ENCODE data around the gene NR1D1. TPM values are rescaled to one million over a fixed set of nuclear protein-coding genes. Genes with fewer than 3 reads are reported as not detected.

The NR1D1 gene
- total and polyA plus RNA-seq, 2 of the 13 experiments (the other 11 are each of a cell fraction or from before 2014, with no cell fraction given), result 2.1 to 2.7 TPM

DNA sequence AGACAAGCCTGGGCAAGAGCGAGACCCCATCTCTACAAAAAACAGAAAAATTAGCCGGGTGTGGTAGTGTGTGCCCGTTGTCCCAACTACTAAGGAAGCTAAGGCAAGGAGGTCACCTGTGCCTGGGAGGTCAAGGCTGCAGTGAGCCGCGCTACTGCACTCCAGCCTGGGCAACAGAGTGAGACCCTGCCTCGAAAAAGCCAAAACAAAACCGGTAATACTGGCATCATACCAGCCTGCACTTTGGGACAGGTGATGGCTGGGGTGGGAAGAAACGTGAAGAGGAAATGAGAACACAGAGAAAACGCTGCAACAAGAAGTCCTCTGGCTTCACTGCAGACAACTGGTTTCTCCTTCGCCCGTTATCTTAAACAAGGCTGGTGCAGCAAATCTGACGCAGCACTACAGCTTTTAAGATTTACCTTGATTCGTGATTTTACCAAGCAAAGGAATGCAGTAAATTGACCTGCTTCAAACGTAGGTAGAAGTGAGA lies 39.2 kb upstream of the NR1D1 start (continued):
- TF ChIP-seq ATF7 (IDR thresholded peaks at IDR 0.05) (no peak), ATF7 (CRISPR knock-in tag; IDR thresholded peaks at IDR 0.05) (no peak), FOXC1 (CRISPR knock-in tag; IDR thresholded peaks at IDR 0.05; ENCODE audit: borderline replicate concordance) (no peak), ZNF660 (CRISPR knock-in tag; IDR thresholded peaks at IDR 0.05; ENCODE audit: borderline replicate concordance, low read depth) (no peak), RFXANK (CRISPR knock-in tag; IDR thresholded peaks at IDR 0.05) (peak; percentile 51), KLF6 (CRISPR knock-in tag; IDR thresholded peaks at IDR 0.05) (no peak), SNAPC2 (CRISPR knock-in tag; IDR thresholded peaks at IDR 0.05) (no peak), ATAD3A (CRISPR knock-in tag; IDR thresholded peaks at IDR 0.05) (no peak), ZNF644 (CRISPR knock-in tag; IDR thresholded peaks at IDR 0.05; ENCODE audit: low read depth) (no peak), FLYWCH1 (CRISPR knock-in tag; IDR thresholded peaks at IDR 0.05) (no peak), NR1H2 (CRISPR knock-in tag; IDR thresholded peaks at IDR 0.05; ENCODE audit: borderline replicate concordance, low read depth) (no peak), ZNF563 (CRISPR knock-in tag; IDR thresholded peaks at IDR 0.05) (no peak), ELF1 (CRISPR knock-in tag; IDR thresholded peaks at IDR 0.05) (no peak), KLF12 (CRISPR knock-in tag; IDR thresholded peaks at IDR 0.05; ENCODE audit: borderline replicate concordance) (no peak), ZNF552 (CRISPR knock-in tag; IDR thresholded peaks at IDR 0.05; ENCODE audit: borderline replicate concordance) (no peak), MBD4 (IDR thresholded peaks at IDR 0.05; ENCODE audit: borderline replicate concordance, low read length) (no peak), NFRKB (IDR thresholded peaks at IDR 0.05) (no peak), ZNF75D (CRISPR knock-in tag; IDR thresholded peaks at IDR 0.05; ENCODE audit: borderline replicate concordance) (no peak), BHLHE40 (IDR thresholded peaks at IDR 0.05; ENCODE audit: low read length) (no peak), SNAI1 (CRISPR knock-in tag; IDR thresholded peaks at IDR 0.05; ENCODE audit: borderline replicate concordance) (no peak), GATAD2A (CRISPR knock-in tag; IDR thresholded peaks at IDR 0.05) (no peak; the same call in 1 of the 2 replicates), ZNF510 (CRISPR knock-in tag; IDR thresholded peaks at IDR 0.05; ENCODE audit: low read depth) (0 out of 2 replicates have a peak, but pooled peaks have one; percentile 59)
- TF ChIP-seq, protein P1, sequence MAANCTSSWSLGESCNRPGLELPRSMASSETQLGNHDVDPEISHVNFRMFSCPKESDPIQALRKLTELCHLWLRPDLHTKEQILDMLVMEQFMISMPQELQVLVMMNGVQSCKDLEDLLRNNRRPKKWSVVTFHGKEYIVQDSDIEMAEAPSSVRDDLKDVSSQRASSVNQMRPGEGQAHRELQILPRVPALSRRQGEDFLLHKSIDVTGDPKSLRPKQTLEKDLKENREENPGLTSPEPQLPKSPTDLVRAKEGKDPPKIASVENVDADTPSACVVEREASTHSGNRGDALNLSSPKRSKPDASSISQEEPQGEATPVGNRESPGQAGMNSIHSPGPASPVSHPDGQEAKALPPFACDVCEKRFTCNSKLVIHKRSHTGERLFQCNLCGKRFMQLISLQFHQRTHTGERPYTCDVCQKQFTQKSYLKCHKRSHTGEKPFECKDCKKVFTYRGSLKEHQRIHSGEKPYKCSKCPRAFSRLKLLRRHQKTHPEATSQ (CRISPR knock-in tag; IDR thresholded peaks at IDR 0.05; ENCODE audit: borderline replicate concordance), result no peak
- TF ChIP-seq, protein P2, sequence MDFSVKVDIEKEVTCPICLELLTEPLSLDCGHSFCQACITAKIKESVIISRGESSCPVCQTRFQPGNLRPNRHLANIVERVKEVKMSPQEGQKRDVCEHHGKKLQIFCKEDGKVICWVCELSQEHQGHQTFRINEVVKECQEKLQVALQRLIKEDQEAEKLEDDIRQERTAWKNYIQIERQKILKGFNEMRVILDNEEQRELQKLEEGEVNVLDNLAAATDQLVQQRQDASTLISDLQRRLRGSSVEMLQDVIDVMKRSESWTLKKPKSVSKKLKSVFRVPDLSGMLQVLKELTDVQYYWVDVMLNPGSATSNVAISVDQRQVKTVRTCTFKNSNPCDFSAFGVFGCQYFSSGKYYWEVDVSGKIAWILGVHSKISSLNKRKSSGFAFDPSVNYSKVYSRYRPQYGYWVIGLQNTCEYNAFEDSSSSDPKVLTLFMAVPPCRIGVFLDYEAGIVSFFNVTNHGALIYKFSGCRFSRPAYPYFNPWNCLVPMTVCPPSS (IDR thresholded peaks at IDR 0.05), result no peak
- TF ChIP-seq, protein P3, sequence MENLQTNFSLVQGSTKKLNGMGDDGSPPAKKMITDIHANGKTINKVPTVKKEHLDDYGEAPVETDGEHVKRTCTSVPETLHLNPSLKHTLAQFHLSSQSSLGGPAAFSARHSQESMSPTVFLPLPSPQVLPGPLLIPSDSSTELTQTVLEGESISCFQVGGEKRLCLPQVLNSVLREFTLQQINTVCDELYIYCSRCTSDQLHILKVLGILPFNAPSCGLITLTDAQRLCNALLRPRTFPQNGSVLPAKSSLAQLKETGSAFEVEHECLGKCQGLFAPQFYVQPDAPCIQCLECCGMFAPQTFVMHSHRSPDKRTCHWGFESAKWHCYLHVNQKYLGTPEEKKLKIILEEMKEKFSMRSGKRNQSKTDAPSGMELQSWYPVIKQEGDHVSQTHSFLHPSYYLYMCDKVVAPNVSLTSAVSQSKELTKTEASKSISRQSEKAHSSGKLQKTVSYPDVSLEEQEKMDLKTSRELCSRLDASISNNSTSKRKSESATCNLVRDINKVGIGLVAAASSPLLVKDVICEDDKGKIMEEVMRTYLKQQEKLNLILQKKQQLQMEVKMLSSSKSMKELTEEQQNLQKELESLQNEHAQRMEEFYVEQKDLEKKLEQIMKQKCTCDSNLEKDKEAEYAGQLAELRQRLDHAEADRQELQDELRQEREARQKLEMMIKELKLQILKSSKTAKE (CRISPR knock-in tag; IDR thresholded peaks at IDR 0.05; ENCODE audit: borderline replicate concordance), result no peak
- TF ChIP-seq, protein P4, sequence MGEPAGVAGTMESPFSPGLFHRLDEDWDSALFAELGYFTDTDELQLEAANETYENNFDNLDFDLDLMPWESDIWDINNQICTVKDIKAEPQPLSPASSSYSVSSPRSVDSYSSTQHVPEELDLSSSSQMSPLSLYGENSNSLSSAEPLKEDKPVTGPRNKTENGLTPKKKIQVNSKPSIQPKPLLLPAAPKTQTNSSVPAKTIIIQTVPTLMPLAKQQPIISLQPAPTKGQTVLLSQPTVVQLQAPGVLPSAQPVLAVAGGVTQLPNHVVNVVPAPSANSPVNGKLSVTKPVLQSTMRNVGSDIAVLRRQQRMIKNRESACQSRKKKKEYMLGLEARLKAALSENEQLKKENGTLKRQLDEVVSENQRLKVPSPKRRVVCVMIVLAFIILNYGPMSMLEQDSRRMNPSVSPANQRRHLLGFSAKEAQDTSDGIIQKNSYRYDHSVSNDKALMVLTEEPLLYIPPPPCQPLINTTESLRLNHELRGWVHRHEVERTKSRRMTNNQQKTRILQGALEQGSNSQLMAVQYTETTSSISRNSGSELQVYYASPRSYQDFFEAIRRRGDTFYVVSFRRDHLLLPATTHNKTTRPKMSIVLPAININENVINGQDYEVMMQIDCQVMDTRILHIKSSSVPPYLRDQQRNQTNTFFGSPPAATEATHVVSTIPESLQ (CRISPR knock-in tag; conservative IDR thresholded peaks at IDR 0.05), result no peak
- TF ChIP-seq, protein P5, sequence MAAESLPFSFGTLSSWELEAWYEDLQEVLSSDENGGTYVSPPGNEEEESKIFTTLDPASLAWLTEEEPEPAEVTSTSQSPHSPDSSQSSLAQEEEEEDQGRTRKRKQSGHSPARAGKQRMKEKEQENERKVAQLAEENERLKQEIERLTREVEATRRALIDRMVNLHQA (CRISPR knock-in tag; IDR thresholded peaks at IDR 0.05), result no peak
